HT-29 (cell line): ENCODE results near the gene ZNF415. TPM values are rescaled to one million over a fixed set of nuclear protein-coding genes. Genes with fewer than 3 reads are reported as not detected.
"Not testable (repeated sequence)": the region's sequence is repeated elsewhere in the genome, so short reads cannot be mapped to it uniquely, and the experiment has no call there.

Source experiments
- DNase-seq: peaks from one replicate; pipeline ENCODE4 v3.0.0-alpha.2; 2015; ENCODE audit warnings: low spot score
- total RNA-seq: library from RNA; depleted of rRNA; stranded (reverse); fragments of >200 nt; shearing (Covaris generic); gene quantifications from 2 replicates; pipeline ENCODE4 v1.2.3, GENCODE V29; 2014; rRNA removed

Gene ZNF415
- total RNA-seq = not detected in 2 replicates

DNA sequence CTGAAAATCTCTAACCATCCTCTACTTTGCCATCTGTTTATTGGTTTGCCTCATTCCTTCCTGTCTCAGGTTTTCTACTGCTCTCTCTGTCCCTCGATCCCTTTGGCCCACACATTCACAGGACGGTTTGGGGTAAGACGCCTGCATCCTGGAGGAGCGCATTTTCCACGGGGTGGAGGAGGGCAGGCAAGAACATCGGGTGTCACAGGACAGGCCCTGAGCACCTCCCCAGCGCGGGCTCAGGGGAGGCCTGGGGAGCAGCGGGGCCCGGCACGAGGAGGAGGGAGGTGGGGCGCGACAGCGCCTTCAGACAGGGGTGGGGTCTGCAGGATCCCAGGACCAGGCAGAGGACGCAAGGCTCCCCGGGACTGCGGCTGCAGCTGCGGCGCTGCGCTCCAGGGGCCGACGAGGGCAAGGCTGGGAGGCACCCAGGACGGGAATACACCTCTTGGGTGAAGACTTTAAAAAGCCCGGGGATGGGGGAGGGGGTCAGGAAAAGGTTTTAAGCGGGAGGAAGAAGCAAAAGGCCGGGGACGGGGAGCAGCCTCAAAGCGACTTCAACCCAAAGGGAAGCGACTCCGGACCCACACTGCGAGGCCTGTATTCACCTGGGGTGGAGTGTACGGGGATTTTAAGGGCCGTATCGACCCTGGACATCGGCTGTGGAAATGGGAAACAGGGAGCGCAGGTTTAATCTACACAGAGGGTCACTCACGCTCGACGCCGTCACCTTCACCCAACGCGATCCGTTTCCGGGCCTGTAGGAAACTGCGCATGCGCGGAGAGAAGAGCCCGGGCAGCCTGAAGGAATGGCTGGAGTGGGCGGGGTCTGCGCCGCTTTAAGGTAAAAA is at the start of gene ZNF415:
Gene ZNF415 (minus strand): TSS at position 770 of the 851 bp plus-strand sequence. CDS start 10,234 bp downstream, outside the sequence.
- no peak for DNase-seq

DNA sequence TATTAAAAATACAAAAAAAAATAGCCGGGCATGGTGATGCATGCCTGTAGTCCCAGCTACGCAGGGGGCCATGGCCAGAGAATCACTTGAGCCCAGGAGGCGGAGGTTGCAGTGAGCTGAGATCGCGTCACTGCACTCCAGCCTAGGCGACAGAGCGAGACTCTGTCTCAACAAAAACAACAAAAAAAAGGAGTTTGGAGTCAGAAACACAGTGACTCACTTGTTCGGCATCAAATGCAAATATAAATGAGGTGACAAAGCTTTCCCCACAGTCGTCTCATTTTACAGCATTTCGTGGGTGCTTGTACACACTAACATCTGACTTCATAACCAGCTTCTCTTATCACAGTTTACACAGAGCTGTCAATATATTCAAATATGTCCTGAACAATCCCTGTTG is 49.5 kb upstream of the ZNF415 start:
- no peak for DNase-seq

DNA sequence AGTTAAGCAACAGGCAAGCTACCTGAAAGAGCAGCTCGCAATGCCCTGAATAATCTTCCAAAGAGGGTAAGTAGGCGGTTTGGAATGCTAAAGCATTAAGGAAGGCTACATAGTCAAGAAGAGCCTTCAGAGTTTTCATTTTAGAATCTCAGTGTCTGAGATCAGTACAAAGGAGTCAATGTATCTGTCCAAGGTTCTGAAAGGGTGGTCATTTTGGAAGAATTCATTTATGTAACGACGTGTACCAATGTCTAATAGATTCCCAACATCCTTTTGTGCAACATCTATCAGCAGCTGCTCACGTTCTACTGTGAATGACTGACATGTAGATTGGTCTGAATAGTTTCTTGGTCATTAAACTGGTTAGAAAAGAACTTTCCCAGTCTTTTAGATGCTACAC is 45.3 kb upstream of the ZNF415 start:
- DNase-seq = no peak

DNA sequence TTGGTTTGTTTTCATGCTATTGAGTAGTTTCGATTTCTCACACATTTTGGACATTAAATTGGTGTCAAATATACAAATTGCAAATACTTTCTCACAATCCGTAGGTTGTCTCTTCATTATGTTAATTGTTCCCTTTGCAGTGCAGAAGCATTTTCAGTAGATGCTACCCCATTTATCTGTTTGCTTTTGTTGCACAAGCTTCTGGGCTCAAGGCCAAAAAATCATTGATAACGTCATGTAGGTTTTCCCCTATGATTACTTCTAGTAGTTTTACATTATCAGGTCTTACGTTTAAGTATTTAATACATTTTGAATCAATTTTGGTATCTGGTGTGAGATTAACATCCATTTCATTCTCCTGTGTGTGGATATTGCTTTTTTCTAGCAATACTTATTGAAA is 40.2 kb upstream of the ZNF415 start:
- no peak for DNase-seq

DNA sequence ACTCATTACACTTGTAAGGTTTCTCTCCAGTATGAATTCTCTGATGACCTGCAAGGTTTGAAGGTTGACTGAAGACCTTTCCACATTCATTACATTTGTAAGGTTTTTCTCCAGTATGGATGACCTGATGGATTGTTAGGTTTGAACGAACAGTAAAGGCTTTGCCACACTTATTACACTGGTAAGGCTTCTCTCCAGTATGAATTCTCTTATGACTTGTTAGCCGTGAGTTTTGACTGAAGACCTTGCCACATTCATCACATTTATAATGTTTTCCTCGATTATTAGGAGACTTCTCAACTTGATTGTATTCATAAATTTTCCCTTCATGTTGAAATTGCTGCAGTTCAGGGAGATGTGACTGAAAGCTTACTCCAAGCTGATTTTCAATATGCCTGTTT is 33.0 kb upstream of the ZNF415 start:
- DNase-seq = no peak

DNA sequence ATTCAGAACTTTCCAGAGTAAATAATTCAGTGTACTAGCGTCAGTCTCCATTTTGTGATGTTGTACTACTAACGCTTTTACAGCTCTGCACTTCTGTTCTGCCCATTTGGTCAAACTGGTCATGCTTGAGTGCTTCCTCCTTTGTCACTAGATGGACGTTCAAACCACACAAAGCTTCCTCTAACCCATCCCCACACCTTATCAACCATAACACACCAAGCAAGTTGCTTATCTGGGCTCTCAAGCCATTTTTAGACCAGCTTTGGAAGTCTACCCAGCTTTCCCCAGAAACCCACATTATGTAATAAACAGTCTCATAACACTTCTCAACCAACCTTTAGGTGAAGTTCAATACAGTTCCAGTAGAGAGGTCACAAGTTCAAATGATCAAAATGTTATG is 28.4 kb upstream of the ZNF415 start:
- no peak for DNase-seq

DNA sequence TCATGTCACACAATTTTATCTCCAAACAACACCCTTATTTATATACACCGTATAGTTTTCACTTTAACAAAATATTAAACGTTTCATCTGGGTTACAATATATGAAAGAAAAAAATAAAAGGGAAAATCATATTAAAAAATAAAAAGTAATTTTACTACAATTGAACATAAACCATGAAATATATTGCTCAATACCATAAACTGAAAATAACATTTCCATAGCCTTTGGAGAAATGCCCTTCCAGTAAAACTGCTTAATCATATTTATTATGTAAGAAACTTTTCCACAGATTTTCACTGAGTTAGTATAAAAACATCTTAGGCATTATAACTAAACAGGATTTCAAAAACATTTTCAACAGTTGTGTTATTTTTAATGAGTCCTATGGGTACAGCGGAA is 27.6 kb upstream of the ZNF415 start:
- no peak for DNase-seq

DNA sequence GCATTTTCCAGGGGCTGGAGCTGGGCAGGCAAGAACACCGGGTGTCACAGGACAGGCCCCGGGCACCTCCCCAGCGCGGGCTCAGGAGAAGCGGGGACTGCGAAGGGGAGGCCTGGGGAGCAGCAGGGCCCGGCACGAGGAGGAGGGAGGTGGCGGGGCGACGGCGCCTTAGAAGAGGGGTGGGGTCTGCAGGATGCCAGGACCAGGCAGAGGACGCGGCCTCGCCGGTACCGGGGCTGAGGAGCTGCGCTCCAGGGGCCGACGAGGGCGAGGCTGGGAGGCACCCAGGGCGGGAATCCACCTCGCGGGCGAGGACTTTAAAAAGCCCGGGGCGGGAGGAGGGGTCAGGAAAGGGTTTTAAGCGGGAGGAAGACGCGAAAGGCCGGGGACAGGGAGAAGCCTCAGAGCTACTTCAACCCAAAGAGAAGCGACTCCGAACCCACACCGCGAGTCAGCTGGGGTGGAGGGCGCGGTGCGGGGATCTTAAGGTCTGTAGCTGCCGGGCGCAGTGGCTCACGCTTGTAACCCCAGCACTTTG is 25.5 kb upstream of the ZNF415 start:
- no peak for DNase-seq

DNA sequence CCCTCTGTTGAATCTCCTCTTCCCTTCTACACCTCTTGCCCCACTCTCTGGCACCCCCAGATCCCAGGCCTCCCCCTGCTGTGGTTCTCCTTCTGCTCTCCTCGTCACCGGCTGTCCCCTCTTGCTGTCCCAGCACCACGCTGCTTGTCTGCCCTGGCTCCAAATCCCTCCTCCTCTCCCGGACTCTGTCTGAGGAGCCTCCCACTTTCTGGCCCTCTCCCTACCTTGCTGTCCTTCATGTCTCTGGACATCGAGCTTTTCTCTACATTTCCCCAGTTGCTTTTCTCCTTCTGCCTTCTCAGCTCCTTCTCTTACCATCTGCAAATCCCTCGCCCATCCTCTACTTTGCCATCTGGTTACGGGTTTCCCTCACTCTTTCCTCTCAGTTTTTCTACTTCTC is 24.9 kb upstream of the ZNF415 start:
- no peak for DNase-seq

DNA sequence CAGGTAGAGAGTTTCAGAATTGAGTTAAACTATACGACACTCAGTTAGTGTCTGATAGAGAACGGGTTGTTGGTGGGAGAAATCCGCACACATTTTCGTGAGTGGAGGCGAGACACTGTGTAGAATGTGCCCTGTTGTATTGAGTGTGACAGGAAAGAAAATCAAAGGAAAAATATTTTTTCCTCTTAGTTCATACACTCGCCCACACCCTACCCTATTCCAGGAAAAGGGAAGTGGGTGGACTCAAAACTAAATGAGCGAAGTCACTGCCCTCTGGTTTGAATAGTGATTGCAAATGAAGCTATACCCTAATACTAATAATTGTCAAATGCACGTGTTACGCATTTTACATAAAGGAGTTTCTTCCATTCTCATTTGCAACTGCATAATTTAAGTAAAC is 24.1 kb upstream of the ZNF415 start:
- no peak for DNase-seq

DNA sequence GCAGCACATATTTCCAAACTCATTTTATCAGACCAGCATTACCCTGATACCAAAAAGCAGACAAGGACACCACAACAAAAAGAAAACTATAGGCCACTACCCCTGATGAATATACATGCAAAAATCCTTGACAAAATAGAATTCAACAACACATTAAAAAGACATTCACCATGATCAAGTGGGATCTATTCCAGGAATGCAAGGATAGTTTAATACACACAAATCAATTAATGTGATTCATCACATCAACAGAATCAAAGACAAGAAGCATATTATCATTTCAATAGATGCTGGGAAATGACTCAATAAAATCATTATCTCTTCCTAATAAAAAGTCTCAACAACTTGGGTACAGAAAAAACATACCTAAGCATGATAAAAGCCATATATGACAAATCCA is 14.9 kb upstream of the ZNF415 start:
- no peak for DNase-seq

DNA sequence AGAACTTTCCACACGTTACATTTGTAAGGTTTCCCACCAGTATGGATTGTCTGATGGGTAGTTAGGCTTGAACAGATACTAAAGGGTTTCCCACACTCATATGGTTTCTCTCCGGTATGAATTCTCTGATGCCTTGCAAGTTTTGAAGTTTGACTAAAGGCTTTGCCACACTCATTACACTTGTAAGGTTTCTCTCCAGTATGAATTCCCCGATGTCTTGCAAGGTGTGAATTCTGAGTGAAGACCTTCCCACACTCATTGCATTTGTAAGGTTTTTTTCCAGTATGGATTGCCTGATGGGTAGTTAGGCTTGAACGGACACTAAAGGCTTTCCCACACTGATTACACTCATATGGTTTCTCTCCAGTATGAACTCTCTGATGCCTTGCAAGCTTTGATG is 7.6 kb upstream of the ZNF415 start:
- no peak for DNase-seq

DNA sequence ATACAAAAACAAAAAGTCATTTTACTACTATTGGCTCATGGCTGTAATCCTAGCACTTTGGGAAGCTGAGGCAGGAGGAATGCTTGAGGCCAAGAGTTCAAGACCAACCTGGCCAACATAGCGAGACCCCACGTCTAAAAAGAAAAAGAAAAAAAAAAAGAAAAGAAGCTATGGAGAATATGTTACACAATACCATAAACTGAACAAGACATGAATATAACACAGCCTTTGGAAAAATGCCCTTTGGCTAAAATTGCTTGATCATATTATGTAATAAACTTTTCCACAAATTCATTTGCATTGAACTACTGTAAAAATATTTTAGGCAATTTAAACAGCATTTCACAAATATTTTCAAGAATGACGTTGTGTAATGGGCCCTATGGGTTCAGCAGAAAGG is 3.7 kb upstream of the ZNF415 start:
- no peak for DNase-seq

DNA sequence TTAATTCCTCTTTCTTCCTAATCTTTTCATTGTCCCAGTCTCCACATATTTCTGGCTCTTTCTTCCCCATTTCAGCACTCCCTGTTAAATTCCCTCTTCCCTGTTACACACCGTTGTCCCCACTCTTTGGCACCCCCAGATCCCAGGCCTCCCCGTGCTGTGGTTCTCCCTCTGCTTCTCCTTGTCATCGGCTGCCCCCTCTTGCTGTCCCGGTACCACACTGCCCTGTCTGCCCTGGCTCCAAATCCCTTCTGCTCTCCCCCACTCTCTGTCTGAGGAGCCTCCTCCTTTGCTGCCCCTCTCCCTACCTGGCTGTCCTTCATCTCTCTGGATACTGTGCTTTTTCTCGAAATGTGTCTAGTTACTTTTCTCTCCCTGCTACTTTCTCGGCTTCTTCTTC is 983 bp downstream of the ZNF415 start:
- no peak for DNase-seq

DNA sequence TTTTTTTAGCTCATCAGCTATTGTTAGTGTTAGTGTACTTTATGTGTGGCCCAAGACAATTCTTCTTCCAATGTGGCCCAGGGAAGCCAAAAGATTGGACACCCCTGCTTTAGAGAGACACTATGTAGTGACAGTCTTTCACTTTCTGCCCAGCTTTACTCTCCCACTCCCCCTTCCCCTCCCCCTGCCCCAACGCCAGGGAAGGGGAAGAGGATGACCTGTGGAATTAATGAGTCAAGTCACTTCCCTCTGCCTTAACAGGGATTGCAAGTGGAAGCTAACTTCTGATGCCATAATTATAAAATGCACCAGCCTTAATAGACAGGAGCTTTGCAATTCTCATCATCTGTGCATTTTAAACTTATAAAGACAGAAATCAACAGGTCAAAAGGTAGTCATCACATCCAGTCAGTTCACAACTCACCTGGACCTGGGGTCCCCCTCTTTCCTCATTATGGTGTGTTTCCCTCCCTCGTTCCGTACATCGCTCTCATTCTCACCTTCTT is 1.6 kb downstream of the ZNF415 start:
- DNase-seq = no peak

DNA sequence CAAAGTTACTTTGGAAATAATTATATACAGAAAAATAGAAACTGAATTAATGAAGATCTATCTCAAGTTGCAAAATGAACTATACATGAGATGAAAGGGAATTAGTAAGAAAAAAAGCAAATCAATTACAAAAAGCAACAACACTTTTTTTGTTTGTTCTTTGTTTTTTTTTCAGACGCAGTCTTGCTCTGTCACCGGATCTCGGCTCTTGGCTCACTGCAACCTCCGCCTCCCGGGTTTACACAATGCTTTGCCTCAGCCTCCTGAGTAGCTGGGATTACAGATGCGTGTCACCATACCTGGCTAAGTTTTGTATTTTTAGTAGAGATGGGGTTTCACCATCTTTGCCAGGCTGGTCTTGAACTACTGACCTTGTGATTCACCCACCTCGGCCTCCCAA is 2.2 kb downstream of the ZNF415 start:
- no peak for DNase-seq

DNA sequence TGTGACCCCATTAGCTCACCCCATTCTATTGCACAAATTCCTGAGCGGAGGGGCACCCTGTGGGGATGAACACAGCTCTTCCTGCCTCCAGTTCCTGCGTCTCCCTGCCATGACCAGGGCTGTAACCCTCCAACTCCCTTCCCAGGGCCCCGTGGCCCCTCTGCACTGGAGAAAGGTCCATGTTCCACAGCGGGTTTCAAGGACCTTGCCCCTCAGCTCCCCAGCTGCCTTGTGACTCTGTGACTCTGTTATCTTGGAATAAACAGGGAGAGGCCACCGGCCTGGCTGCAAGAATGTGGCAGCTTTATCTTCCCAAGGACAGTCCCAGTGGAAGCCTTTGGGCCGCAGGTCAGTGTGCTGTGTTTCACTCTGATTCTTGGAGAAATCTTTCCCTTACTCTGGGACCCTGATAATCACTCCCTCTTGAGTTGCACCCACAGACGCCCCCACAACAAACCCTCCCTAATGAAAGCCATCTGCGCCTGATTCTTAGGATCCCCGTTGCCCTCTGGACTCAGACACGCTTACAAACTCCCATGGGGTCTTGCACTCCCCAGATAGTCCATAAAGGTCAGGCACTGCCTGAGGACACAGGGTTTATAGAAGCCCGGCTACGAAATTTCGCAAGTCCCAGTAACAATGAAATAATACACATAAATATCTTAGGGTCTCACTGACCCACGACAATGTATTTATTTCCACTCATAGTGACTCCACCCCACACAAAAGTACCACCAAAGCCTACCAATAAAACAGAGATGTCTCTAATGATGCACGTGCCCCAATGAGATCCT is 5.8 kb downstream of the ZNF415 start:
- not testable (repeated sequence) for DNase-seq

DNA sequence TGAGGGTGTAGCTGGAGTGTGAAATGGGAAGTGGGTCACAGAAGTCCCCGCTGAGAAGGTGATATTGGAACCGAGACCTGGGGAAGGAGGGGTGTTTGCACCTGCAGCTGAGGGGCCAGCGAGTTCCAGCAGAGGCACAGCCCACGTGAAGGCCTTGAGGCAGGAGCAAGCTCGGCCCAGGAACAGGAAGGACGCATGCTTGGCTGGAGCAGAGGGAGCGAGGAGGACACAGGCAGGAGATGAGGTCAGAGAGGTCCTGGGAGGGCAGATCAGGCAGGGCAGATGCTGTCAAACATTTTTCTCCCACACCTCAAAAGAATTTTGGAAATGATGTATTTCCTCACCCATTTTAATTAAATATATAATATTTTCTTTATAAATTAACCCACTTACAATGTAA is 9.3 kb downstream of the ZNF415 start:
- no peak for DNase-seq

DNA sequence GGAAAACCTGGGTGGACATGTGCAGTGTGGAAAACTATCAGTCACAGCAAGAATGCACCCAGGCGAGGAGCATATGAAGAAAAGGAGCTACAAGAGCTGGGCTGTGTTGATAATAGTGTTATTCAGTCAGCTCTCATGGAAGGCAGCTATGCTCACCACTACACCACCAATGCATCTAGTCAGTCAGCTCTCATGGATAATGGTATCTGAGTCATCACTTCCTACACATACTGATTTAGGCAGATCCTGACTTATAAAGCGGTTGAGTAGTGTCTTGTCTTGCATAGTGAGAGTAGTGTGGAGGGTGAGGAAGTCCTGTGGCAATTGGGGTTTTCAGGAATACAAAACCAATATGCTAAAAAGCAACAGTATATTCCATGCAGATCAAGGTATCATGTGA is 20.4 kb downstream of the ZNF415 start:
- DNase-seq = no peak

DNA sequence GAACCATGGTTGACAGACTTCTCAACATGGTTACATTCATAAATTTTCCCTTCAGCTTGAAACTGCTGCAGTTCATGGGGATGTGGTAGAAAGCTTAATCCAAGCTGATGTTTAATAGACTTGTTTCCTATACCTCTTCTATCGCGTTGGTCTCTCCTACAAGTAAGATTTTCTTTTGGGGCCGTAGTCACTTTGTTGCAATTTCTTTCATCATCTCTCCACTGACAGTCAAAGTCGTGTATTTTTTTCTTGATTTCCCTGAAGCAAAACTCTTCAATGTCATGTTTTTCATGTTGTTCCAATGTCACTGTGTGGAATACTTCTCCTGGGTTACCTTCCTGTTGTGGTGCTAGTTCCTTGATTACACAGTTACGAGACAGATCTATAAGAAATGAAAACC is 23.2 kb downstream of the ZNF415 start:
- DNase-seq = no peak

DNA sequence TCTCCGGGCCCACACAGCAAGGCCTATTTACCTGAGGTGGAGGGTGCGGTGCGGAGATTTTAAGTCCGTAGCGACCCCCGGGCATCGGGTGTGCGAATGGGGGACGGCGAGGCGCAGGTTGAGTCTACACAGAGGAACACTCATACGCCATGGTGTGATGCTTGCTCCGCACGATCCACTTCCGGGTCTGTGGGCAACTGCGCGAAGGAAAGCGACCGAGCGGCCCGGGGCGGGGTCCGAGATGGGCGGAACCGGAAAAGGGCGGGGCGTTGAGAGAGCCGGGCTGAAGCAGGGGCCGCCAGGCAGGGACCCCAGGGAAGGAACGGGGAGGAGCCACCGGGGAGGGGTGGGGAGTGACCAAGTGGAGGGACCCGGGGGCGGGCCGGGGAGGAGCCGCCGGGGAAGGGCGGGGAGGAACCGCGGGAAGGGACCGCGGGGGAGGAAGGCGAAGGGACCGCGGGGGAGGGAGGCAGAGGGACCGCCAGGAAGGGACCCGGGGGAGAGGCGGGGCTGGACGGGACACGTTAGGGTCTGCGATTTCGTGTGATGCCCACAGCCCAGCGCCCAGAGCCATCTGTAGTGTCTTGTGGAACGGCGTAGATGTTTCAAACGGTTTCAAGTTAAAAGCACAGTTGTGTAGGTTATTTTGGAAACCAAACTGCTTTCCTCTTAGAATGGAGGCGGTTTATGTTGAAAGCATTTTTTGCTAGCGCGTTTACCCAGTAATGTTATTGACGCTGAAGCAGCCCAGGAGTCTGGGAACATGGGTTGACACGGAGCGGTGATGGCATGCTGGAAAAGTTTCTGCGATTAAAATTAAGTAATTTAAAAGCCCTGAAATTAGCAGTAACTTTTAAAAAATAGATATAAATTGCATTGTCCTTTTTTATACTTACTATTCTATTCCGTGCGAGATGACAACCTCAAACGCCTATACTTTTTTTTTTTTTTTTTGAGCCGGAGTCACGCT is 29.2 kb downstream of the ZNF415 start, which contains the start of gene ZNF160:
Gene ZNF160 (minus strand): TSS at position 189 of the 970 bp plus-strand sequence. CDS start 17,146 bp downstream, outside the sequence.
- DNase-seq = peak; percentile 99
